GM21529 (cell line): ENCODE measurements around the gene RND3.

ENCODE experiments used
- ATAC-seq: cut with Tn5 transposase; IDR thresholded peaks from one replicate; pipeline ENCODE4 v1.9.1; 2021; ENCODE audit not compliant: unreplicated experiment

The RND3 gene

GRCh38 chr2:150445398-150445797, 42.1 kb downstream of the RND3 start:
- no peak for ATAC-seq

DNA sequence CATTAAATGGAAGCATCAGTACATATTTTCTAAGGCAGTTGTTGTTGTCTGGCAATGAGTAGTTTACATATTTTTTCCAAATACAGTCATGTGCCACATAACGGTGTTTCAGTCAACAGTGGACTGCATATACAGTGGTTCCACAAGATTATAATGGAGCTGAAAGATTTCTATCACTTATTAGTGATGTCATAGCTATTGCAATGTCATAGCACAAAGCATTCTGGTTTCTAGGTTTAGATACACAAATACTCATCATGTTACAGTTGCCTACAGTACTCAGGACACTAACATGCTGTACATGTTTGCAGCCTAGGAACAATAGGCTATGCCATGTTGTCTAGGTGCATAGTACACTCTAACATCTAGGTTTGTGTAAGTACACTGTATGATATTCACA, 45.0 kb downstream of the RND3 start:
- no peak for ATAC-seq

GRCh38 chr2:150441784-150442183, 45.7 kb downstream of the RND3 start:
- no peak for ATAC-seq

DNA sequence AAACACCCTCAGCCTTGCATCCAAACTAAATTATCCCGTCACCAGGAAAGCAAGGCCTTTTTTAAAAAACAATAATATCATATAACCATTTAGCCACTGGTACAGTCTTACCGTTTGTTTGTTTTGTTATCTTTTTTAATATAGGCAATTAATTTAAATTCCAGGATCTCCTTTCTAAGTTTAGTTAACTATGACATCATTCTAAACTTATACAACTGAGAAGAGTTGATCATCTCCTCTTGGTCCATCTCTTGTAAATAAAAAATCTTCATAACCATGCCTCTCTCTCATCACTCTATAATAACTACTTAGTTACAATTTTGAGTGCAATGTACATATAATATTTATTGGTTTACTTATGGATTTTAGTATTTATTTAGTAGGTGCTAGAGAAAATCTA, 46.2 kb downstream of the RND3 start:
- ATAC-seq = no peak

DNA sequence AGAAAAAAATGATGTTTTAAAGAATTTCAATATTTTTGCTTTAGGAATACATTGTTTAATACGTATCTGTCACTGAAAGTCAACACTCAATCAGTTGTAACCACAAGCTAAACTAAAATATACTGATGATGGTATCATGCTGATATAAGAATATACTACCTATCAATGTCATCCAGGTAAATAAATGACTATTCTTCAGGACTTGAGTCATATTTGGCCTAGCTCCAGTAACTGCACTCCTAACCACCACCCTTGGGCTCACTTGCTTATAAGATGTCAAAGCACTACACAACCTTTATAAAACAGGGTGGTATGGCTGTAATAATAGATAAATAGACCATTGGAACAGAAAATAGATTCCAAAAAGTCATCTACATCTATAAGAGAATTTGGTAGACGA, 48.8 kb downstream of the RND3 start:
- ATAC-seq = no peak

DNA sequence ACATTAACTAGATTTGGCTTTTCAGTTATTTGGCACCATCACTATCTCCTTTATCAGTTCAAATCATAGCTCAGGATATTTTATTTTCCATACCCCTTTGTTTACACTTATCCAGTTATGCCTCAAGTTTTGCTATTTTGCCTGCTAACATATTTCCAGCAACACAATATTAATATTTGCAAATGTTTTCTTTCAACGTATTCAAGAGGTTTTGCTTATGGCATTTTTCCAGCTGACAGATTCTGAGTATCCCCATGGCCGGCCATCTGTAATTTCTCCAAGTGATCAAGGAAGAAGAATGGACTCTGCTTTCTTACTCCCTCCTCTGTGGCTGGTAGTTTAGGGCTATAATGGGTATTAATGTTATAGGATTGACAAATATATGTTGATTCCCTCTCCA, 49.4 kb downstream of the RND3 start:
- ATAC-seq = no peak

- ATAC-seq = no peak
These were observed 55.2 kb downstream of the RND3 start for GRCh38 chr2:150432312-150432625.

GRCh38 chr2:150431561-150432311, 55.7 kb downstream of the RND3 start:
- ATAC-seq = no peak

- no peak for ATAC-seq
These were observed 58.0 kb downstream of the RND3 start for GRCh38 chr2:150429384-150429961.

DNA sequence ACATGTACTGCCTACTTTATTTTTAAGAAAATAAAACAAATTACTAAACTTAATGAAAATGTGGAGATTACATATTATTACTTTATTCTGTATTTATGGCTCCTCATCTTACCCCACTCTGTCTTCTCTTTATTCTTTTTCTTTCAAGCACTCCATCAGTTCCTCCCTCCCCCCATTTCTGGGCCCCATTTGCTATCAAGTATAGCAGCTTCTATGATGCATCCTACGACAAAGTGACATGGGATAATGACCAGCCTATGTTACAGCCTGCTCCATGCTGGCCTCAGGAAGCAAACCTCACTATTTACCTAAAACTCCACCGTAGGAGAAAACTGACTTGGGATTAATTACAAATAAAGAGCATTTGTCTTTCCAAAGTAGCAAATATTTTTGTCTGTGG, 58.8 kb downstream of the RND3 start:
- no peak for ATAC-seq

DNA sequence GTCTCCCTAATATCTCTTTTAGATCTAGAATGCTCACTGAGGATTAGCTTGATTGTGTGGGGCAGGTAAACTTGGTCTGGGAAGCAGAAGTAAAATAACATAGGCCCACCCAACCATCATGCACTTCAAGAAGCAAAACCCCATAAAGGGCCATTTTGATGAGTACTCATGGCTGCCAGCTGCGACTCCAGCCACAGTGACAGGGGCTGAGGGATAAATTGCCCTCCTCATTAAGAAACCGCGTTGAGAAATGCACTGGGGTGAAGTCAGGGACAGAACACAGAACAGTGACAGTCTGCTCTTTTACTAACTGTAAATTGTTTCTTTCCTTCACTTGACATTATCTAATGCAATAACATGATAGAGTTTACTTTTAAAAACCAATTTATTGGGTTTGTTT, 60.2 kb downstream of the RND3 start:
- no peak for ATAC-seq

DNA sequence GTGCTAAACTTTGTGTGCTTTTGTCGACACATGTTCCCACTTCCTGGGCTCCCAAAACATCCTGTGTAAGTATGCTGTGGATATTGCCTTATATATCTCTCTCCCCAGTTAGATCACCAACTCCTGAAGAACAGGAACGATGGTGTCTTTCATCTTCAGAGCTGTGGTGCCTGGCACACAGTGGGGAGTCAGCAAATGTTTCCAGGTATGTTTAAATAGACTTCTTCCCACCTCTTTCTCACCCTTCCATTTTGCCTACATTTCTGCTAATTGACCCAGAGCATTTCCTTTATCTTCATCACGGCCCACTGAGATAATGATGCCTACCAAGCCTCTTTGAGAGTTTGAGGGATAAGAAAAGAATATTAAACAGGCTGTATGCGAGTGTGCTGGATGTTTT, 60.7 kb downstream of the RND3 start:
- ATAC-seq = no peak

- no peak for ATAC-seq
These were observed 61.2 kb downstream of the RND3 start for GRCh38 chr2:150426315-150426714.

DNA sequence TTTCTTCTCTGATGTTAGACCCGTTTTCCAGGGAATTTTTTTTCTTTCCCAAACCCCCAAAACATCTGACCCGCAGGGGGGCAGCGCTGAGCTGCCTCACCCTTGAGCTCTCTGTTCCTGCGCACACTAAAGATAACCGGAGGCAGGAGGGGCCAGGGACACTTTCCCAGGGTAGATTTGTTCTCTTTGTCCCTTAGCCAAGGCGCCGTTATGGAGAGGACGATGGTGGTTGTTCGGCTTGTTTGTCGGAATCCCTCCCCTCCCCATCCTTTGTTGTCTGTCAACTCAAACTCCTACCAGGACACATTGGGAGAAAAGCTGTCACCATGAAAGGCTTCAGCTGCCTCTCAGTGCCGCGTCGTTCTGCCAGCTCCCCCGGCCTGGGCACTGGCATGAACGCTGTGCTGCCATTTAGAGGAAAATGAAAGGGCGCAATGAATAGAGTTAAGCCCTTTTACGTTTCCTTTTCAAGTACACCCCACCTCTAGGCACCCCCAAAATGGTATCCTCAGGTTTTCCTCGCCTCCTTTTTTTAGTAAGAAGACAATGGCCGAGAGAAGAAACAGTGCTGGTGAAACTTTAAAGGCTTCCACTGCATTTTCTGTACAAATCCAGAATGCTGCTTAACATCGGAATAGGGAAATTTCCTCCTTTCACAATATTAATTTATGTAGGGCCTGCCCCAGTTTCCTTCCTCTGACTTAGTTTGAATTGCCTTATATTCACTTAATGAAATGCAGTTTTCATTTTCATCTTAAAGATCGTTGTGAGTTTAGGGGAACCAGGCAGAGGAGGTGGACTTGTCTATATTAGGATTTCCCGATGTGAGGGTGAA, 62.1 kb downstream of the RND3 start:
- no peak for ATAC-seq

- ATAC-seq = no peak
These were observed 63.1 kb downstream of the RND3 start for GRCh38 chr2:150424406-150424805.

GRCh38 chr2:150421126-150421651, 66.3 kb downstream of the RND3 start:
- ATAC-seq = no peak

DNA sequence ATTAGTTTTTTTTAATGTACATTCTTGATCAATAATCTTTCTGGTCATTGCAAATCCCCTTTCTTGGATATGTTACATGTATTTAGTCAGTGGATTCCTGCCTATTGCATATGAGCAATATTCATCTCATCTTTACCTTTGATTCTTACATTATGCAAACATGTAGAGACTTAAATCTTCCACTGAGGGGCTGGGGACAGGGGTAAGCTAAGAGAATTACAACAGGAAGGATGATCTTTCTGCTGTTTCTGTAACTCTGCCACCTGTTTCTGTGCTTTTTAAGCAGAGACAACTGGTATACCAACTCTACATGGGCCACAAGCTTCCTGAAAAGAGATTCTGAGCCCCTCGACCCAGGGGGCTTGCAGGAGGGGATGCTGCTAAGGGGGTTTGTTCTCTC, 68.6 kb downstream of the RND3 start:
- ATAC-seq = no peak
